ENCODE results near the gene ZNF175.
"Not testable (repeated sequence)": the region's sequence is repeated elsewhere in the genome, so short reads cannot be mapped to it uniquely, and the experiment has no call there.

DNA sequence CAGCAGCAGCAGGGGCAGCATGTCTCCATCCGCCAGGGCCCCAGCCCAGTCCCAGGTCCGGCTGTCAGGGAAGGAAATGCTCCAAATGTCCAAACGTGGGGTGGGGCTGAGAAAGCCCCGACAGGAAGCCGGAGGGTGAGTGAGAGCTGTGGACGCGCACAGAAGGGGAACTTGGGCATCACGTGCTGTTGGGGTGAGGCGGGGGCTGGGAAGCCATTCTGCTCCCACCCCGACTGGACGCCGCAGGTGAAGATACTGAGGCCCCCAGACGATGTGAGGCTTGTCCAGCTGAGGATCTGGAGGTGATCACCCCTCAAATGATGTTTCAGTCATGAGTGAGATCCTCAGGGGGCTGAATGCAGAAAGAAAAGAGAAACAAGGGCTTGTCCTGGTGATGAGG is 59.2 kb downstream of the ZNF175 start, which contains the start of gene SIGLEC5:
- TF ChIP-seq EZH2 (IDR thresholded peaks at IDR 0.05; ENCODE audit: borderline replicate concordance, control insufficient read depth, low read depth, low read length); MEF2A (IDR thresholded peaks at IDR 0.05; ENCODE audit: insufficient read depth, low read depth, low read length); GABPA (IDR thresholded peaks at IDR 0.05; ENCODE audit: low read depth); ZBTB33 (IDR thresholded peaks at IDR 0.05); HDAC6 (IDR thresholded peaks at IDR 0.05; ENCODE audit: unreplicated experiment); POLR2A (IDR thresholded peaks at IDR 0.05; ENCODE audit: low read depth, low read length); EP300 (IDR thresholded peaks at IDR 0.05; ENCODE audit: borderline replicate concordance in 1 of 2, control insufficient read depth in 1 of 2, low read depth in 2 of 2, low read length in 2 of 2); USF2 (IDR thresholded peaks at IDR 0.05; ENCODE audit: borderline replicate concordance, low read depth, low read length); SMC3 (IDR thresholded peaks at IDR 0.05; ENCODE audit: borderline replicate concordance, low read length): not testable (repeated sequence)
- TF ChIP-seq, protein P1, sequence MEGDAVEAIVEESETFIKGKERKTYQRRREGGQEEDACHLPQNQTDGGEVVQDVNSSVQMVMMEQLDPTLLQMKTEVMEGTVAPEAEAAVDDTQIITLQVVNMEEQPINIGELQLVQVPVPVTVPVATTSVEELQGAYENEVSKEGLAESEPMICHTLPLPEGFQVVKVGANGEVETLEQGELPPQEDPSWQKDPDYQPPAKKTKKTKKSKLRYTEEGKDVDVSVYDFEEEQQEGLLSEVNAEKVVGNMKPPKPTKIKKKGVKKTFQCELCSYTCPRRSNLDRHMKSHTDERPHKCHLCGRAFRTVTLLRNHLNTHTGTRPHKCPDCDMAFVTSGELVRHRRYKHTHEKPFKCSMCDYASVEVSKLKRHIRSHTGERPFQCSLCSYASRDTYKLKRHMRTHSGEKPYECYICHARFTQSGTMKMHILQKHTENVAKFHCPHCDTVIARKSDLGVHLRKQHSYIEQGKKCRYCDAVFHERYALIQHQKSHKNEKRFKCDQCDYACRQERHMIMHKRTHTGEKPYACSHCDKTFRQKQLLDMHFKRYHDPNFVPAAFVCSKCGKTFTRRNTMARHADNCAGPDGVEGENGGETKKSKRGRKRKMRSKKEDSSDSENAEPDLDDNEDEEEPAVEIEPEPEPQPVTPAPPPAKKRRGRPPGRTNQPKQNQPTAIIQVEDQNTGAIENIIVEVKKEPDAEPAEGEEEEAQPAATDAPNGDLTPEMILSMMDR (IDR thresholded peaks at IDR 0.05 in 2 of 3, conservative IDR thresholded peaks at IDR 0.05 in 1 of 3; ENCODE audit: control insufficient read depth in 2 of 3, extremely low read depth in 1 of 3, insufficient read depth in 1 of 3, low read depth in 3 of 3, low read length in 3 of 3), result not testable (repeated sequence)
